HG03432 (cell line): ENCODE measurements around the gene ARHGAP15.
"Not testable (repeated sequence)": the region's sequence is repeated elsewhere in the genome, so short reads cannot be mapped to it uniquely, and the experiment has no call there.

Source experiments
- ATAC-seq: cut with Tn5 transposase; IDR thresholded peaks from one replicate; pipeline ENCODE4 v1.9.1; 2021; ENCODE audit warnings: mild to moderate bottlenecking, moderate library complexity; ENCODE audit not compliant: unreplicated experiment

Gene ARHGAP15

DNA sequence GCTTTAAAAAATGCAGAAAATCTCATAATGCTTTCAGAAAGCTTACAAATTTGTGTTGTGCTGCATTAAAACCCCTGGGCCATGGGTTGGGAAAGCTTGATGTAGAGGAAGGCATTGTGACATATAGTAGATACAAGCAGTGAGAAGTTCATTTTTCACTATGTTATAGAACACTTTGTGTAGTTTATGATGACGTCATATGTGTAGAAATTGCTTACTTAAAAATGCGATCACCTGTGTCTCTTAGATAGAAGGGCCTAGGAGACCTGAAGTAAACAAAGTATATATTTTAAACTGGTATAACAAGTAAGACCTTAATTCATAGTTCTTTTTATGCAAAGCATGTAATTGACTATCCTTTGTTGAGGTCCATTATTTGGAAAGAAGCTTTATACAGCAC lies 393.5 kb downstream of the ARHGAP15 start:
- ATAC-seq: no peak

DNA sequence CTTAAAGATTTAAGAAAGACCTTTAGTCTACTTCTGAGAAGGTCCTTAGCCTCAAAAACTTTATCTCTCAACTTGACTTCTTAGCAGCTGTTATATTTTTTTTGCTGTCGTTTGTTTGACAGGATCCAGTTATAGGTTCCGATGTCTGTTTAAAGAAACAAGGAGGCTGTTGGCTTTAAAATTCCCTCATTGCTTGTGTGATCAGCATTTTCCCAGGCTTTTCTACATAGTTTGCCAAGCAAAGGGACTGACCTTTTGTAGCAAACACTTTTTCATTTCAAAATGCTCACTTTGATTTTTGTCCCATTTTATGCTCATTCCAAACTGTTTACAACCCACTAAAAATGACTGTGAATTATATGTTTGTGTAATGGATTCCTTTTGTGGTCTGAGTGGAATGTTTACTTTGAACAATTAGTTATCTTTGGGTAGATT lies 394.9 kb downstream of the ARHGAP15 start:
- ATAC-seq: no peak

- ATAC-seq: no peak
These were observed 395.6 kb downstream of the ARHGAP15 start for GRCh38 chr2:143524559-143525401.

GRCh38 chr2:143525402-143525860 lies 396.2 kb downstream of the ARHGAP15 start:
- ATAC-seq: no peak

DNA sequence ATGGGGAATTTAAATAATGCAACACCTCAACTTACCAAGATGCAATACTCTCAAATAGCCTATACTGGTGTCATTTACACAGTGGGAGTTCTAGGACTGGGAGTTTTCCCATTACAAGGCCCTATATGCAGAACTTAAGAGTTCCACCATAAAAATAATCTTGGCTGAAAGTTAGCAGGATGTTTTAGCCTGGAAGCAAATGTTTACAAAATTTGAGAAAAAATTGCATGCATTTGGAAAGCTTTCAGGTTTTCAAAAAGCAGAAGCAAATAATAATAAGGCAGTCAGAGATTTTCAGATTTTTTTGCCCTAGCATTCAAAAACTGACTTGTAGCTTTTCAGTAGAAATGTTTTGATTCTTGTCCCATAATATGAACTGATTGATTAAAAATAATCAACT lies 397.3 kb downstream of the ARHGAP15 start:
- ATAC-seq: no peak

GRCh38 chr2:143528021-143528420 lies 398.8 kb downstream of the ARHGAP15 start:
- ATAC-seq: no peak

DNA sequence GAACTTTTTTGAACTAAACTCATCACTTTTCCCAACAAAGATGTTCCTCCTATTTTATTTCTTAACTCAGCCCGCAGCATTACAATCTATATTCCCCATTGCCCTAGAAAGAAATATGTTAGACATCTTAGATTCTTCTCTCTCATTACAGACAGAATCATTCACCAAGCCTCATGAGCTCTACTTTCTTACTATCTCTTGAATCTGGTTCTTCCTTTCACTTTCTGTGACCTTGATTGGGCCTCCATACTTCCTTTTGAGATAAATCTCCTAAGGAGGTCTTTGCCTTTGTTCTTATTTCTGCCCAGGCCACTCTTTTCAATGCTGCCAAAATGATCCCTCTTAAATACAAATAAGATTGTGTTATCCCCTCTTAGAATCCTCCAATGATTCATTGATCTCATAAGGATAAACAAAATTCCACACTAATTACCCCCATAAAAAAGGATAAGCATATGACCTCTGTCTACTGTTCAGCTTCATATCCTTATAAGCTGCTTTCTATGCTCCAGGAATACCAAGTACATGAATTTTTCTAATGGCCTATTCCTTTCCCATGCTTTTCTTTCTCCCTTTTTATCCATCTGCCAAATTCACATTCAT lies 400.0 kb downstream of the ARHGAP15 start:
- ATAC-seq: no peak

GRCh38 chr2:143530758-143531157 lies 401.5 kb downstream of the ARHGAP15 start:
- no peak for ATAC-seq

- no peak for ATAC-seq
These were observed 402.8 kb downstream of the ARHGAP15 start for GRCh38 chr2:143532061-143532460.

GRCh38 chr2:143533846-143534245 lies 404.6 kb downstream of the ARHGAP15 start:
- ATAC-seq: no peak

- no peak for ATAC-seq
These were observed 406.6 kb downstream of the ARHGAP15 start for GRCh38 chr2:143535802-143536201.

GRCh38 chr2:143541899-143542298 lies 412.7 kb downstream of the ARHGAP15 start:
- ATAC-seq: not testable (repeated sequence)

GRCh38 chr2:143545059-143545948 lies 416.1 kb downstream of the ARHGAP15 start:
- ATAC-seq: no peak

DNA sequence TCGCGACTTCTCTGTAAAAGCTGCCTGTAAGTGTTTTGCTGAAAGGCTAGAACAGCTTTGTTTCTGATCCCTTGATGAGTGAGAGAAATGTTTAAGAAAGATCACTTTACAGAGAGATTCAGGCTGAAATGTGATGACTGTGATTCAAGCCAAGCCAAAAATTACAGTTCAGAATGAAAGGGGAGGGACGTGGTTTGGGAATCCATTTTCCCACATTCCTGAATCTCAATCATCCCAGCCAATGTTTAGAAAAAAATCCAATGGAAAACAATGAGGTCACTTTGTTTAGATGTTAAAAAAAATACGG lies 416.7 kb downstream of the ARHGAP15 start:
- ATAC-seq: no peak

DNA sequence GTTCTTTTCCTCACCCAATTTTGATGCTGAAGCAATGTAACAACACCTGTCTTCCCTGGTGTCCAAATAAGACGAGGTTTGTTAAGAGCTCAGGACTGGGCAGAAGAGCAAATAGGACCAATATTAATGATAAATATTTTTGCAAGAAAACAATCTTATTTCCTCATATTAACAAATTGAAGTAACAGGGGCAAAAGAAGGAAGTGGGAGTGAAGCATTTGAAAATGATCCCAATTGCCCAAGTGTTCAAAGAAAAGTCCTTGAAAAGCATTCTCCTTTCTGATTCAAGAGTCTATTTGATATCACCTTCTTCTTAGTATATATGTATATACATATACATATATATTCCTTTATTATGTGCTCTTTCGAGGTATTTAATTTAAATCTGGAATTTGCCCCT lies 418.8 kb downstream of the ARHGAP15 start:
- ATAC-seq: no peak

GRCh38 chr2:143550500-143550899 lies 421.3 kb downstream of the ARHGAP15 start:
- ATAC-seq: no peak

- ATAC-seq: no peak
These were observed 422.9 kb downstream of the ARHGAP15 start for GRCh38 chr2:143551971-143552650.

- peak; percentile 90 for ATAC-seq
These were observed 424.0 kb downstream of the ARHGAP15 start for GRCh38 chr2:143553261-143553660.

DNA sequence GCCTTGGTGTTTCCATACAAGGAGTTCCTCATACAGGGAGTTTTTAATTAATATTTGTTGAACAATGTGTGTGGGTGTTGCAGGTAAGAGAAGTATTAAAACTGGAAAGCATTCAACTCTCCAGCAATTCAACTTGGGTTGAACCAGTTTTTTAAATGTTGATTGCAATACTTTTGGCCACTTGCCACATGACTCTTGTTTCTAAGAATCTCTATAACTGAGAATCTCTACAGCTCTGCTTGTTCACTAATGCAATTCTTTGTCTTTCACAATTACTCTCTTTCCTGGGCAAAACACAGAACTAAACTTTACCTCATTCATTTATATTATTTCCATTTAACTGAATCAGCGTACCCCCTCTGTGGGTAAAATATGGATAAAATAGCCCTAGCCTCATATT lies 429.4 kb downstream of the ARHGAP15 start:
- no peak for ATAC-seq

- no peak for ATAC-seq
These were observed 429.9 kb downstream of the ARHGAP15 start for GRCh38 chr2:143559147-143559546.

DNA sequence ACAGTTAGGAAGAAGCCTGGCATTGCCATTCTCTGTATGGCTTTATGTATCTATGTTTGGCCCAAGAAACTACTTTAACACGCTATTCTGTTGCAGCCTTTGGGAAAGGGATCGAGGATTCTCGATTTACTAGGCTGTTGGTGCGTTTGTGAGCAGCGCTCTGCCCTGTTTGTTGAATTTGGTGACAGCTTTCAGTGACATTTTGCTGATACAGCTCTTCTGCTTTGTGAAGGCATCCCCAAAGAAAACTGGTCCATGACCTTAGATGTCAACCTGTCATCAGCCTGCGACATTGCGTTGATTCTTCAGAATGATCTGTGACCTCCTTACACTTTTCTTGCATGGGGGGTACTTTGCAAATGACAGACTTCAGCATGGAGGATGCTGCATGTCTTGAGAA lies 431.5 kb downstream of the ARHGAP15 start:
- ATAC-seq: no peak
